HEK293T (cell line): ENCODE results near the gene DNAAF1.

Experiments
- BHLHE40 ChIP-seq: fragments of 450-650 bp; IDR thresholded peaks from 2 replicates; pipeline ENCODE4 v1.6.1; 2016; ENCODE audit warnings: mild to moderate bottlenecking, moderate library complexity, borderline replicate concordance
- FOXK2 ChIP-seq: fragments of 450-650 bp; IDR thresholded peaks from 2 replicates; pipeline ENCODE4 v1.6.1; 2016; ENCODE audit warnings: mild to moderate bottlenecking
- FOXM1 ChIP-seq: fragments of 450-650 bp; IDR thresholded peaks from 2 replicates; pipeline ENCODE4 v1.6.1; 2017; ENCODE audit warnings: mild to moderate bottlenecking, borderline replicate concordance
- HDGF ChIP-seq: fragments of 450-650 bp; IDR thresholded peaks from 2 replicates; pipeline ENCODE4 v1.6.1; 2017; ENCODE audit warnings: antibody characterized with exemption, borderline replicate concordance
- L3MBTL2 ChIP-seq: fragments of 450-650 bp; conservative IDR thresholded peaks from 2 replicates; pipeline ENCODE4 v1.6.1; 2016; ENCODE audit warnings: mild to moderate bottlenecking
- NFRKB ChIP-seq: fragments of 450-650 bp; IDR thresholded peaks from 2 replicates; pipeline ENCODE4 v1.6.1; 2016; ENCODE audit warnings: mild to moderate bottlenecking, moderate library complexity
- SP1 ChIP-seq: fragments of 450-650 bp; IDR thresholded peaks from 2 replicates; pipeline ENCODE4 v1.6.1; 2017
- SUZ12 ChIP-seq: fragments of 450-650 bp; IDR thresholded peaks from 2 replicates; pipeline ENCODE4 v1.6.1; 2016; ENCODE audit warnings: mild to moderate bottlenecking
- TARDBP ChIP-seq: fragments of 450-650 bp; IDR thresholded peaks from 2 replicates; pipeline ENCODE4 v1.6.1; 2016
- ZNF384 ChIP-seq: fragments of 450-650 bp; IDR thresholded peaks from 2 replicates; pipeline ENCODE4 v1.6.1; 2016

GRCh38 chr16:84194018-84194417 lies 48.9 kb downstream of the DNAAF1 start:
- no peak for TF ChIP-seq FOXK2
- no peak for TF ChIP-seq FOXM1
- no peak for TF ChIP-seq SP1
- TF ChIP-seq ZNF384: no peak
- TF ChIP-seq L3MBTL2: no peak
- TF ChIP-seq TARDBP: no peak
- TF ChIP-seq BHLHE40: no peak
- no peak for TF ChIP-seq SUZ12
- TF ChIP-seq NFRKB: no peak
- no peak for TF ChIP-seq HDGF
